Keratinocyte (primary cell): ENCODE measurements around the gene POLR1B. TPM values are rescaled to one million over a fixed set of nuclear protein-coding genes. Genes with fewer than 3 reads are reported as not detected.

Source experiments
- DNase-seq: peaks from one replicate; pipeline ENCODE4 v3.0.0-alpha.2; 2011; ENCODE audit warnings: low read depth, missing footprints, low spot score
- FAIRE-seq: peaks from 2 replicates; lab custom pipeline; 2011; peaks lifted over from hg19 to GRCh38; lab: Jason Lieb, UNC
- H2AFZ ChIP-seq: 2 replicates; pipeline ENCODE4 v1.6.0; 2012; ENCODE audit warnings: low read length, control low read depth, inconsistent platforms; ENCODE audit not compliant: control insufficient read depth
- H3K27ac ChIP-seq: 2 replicates; pipeline ENCODE4 v1.5.1; 2011; ENCODE audit warnings: low read length; ENCODE audit not compliant: control insufficient read depth, insufficient read depth
- H3K27me3 ChIP-seq: 3 replicates; pipeline ENCODE4 v1.6.0; 2011; ENCODE audit warnings: low read length; ENCODE audit not compliant: control insufficient read depth, insufficient read depth; ENCODE audit errors: extremely low read depth
- H3K36me3 ChIP-seq, 2 experiments: 2 replicates in 1 of 2; 3 replicates in 1 of 2; pipeline ENCODE4 v1.5.1; 2011; ENCODE audit warnings: low read length in 2 of 2, mild to moderate bottlenecking in 1 of 2; ENCODE audit not compliant: control insufficient read depth in 2 of 2, insufficient read depth in 2 of 2; ENCODE audit errors: extremely low read depth in 1 of 2
- H3K4me1 ChIP-seq: 3 replicates; pipeline ENCODE4 v1.5.1; 2011; ENCODE audit warnings: low read length; ENCODE audit not compliant: control insufficient read depth, insufficient read depth; ENCODE audit errors: extremely low read depth
- H3K4me2 ChIP-seq: 3 replicates; pipeline ENCODE4 v1.6.0; 2011; ENCODE audit warnings: low read depth, low read length; ENCODE audit not compliant: control insufficient read depth, insufficient read depth; ENCODE audit errors: extremely low read depth
- H3K4me3 ChIP-seq, 3 experiments: fragments of 200-600 bp in 1 of 3; sonication (generic) in 1 of 3; 2 replicates in 2 of 3; 3 replicates in 1 of 3; pipeline ENCODE4 v1.5.1; 2011 to 2016; ENCODE audit warnings: low read length in 3 of 3, mild to moderate bottlenecking in 3 of 3, control low read depth in 2 of 3, inconsistent platforms in 1 of 3, low read depth in 1 of 3, mixed read lengths in 1 of 3, mixed run types in 1 of 3, moderate library complexity in 1 of 3; ENCODE audit not compliant: control insufficient read depth in 2 of 3, insufficient read depth in 2 of 3; ENCODE audit errors: extremely low read depth in 1 of 3
- H3K79me2 ChIP-seq: 2 replicates; pipeline ENCODE4 v1.6.0; 2012; ENCODE audit warnings: low read length; ENCODE audit not compliant: control insufficient read depth, insufficient read depth
- H3K9ac ChIP-seq: 3 replicates; pipeline ENCODE4 v1.6.0; 2011; ENCODE audit warnings: low read length; ENCODE audit not compliant: control insufficient read depth, insufficient read depth; ENCODE audit errors: extremely low read depth
- H3K9me1 ChIP-seq: 3 replicates; pipeline ENCODE4 v1.6.0; 2011; ENCODE audit warnings: low read length; ENCODE audit not compliant: control insufficient read depth, insufficient read depth; ENCODE audit errors: extremely low read depth
- H3K9me3 ChIP-seq: 2 replicates; pipeline ENCODE4 v1.5.1; 2012; ENCODE audit warnings: low read depth, low read length; ENCODE audit not compliant: control insufficient read depth
- H4K20me1 ChIP-seq: 3 replicates; pipeline ENCODE4 v1.6.0; 2011; ENCODE audit warnings: low read length; ENCODE audit not compliant: control insufficient read depth, insufficient read depth; ENCODE audit errors: extremely low read depth
- EZH2 ChIP-seq: IDR thresholded peaks from one replicate; pipeline ENCODE4 v1.6.1; 2012; ENCODE audit warnings: inconsistent platforms, mild to moderate bottlenecking, low read length, moderate library complexity
- dilution Hi-C: fragments of 300-500 bp; cut with MboI; formaldehyde crosslinking; loops from one replicate; pipeline ENCODE4 v1.7.0; 2020; ENCODE audit warnings: low sequenced_read_pairs; ENCODE audit not compliant: extremely low pct_ligation_motif_present
- polyA plus RNA-seq, 5 experiments: library from polyadenylated mRNA; depleted of rRNA in 3 of 5; stranded (reverse) in 3 of 5; stranded (forward) in 1 of 5; unstranded in 1 of 5; fragments of >200 nt; gene quantifications; 1 replicate in 1 of 5; 2 replicates in 3 of 5; 3 replicates in 1 of 5; pipeline versions ENCODE4 v1.2.1 to v1.2.3, GENCODE V29; 2011 to 2012; ENCODE audit warnings: missing spikeins in 2 of 5, low read depth in 1 of 5, low replicate concordance in 1 of 5
- TF ChIP-seq, protein P1 (sequence below), 3 experiments: IDR thresholded peaks in 1 of 3; conservative IDR thresholded peaks in 1 of 3; optimal IDR thresholded peaks in 1 of 3; 2 replicates in 2 of 3; 3 replicates in 1 of 3; pipeline versions ENCODE3 to v1.5.1; 2011; ENCODE audit warnings: low read length in 3 of 3, mild to moderate bottlenecking in 3 of 3, moderate library complexity in 2 of 3, control low read depth in 1 of 3, inconsistent platforms in 1 of 3; ENCODE audit not compliant: insufficient read depth in 2 of 3; ENCODE audit errors: extremely low read depth in 1 of 3

POLR1B gene
- polyA plus RNA-seq, 1 donor (not counting 4 experiments of a cell fraction or from before 2014, with no cell fraction given) = 31.9 TPM

DNA sequence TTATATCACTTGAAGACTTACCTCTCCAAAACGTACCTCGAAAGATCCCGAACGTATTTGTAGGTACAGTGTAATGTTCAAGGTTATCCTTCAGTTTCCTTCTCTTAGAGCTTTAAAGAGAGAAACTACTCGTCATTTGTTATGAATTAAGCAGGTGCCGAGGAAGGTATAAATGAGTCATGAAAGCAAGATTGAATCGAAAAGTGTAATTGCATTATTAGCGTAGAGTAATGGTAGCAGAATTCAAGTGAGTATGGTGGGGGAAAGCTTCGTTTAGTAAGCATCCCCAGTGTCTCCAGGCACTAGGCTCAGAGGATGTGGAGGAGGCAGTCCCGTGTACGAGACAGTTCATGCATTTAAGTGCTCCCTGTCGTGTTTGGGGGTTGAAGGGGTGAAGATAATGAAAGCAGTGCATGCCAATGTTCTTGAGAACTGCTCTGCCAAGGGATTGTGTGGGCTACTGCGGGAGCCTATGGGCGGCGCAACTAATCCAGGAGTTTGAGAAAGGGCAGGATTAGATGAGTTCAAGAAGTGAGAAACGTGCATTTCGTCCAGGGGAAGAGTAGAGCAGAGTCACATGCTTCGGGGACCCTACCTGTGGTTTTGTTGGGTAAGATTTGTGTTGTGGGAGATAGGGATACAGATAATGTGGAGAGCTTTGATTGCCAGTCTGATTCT, 858 bp downstream of the POLR1B start:
- no peak for DNase-seq
- no peak for FAIRE-seq
- Histone ChIP-seq H3K27ac (peak overlapping the region; percentile 70), H3K27me3 (no peaks in the 10 kb centered on the region), H3K4me1 (peaks cover 12% of the 10 kb centered on the region), H3K9ac (peak overlapping the region; percentile 82), H3K36me3 (peaks cover 12 to 16% of the 10 kb centered on the region in 2 experiments), H3K9me1 (no peaks in the 10 kb centered on the region), H2AFZ (peak overlapping the region; percentile 98), H3K9me3 (no peaks in the 10 kb centered on the region), H3K4me2 (peak overlapping the region; percentile 92), H4K20me1 (peaks cover 4% of the 10 kb centered on the region), H3K79me2 (peaks cover 48% of the 10 kb centered on the region), H3K4me3 (peak overlapping the region; percentile 73 to 97 (median 87))
- dilution Hi-C loops = no loop called here
- TF ChIP-seq EZH2 = no peak
- TF ChIP-seq, protein P1, sequence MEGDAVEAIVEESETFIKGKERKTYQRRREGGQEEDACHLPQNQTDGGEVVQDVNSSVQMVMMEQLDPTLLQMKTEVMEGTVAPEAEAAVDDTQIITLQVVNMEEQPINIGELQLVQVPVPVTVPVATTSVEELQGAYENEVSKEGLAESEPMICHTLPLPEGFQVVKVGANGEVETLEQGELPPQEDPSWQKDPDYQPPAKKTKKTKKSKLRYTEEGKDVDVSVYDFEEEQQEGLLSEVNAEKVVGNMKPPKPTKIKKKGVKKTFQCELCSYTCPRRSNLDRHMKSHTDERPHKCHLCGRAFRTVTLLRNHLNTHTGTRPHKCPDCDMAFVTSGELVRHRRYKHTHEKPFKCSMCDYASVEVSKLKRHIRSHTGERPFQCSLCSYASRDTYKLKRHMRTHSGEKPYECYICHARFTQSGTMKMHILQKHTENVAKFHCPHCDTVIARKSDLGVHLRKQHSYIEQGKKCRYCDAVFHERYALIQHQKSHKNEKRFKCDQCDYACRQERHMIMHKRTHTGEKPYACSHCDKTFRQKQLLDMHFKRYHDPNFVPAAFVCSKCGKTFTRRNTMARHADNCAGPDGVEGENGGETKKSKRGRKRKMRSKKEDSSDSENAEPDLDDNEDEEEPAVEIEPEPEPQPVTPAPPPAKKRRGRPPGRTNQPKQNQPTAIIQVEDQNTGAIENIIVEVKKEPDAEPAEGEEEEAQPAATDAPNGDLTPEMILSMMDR (optimal IDR thresholded peaks at IDR 0.05 in 1 of 3, IDR thresholded peaks at IDR 0.05 in 1 of 3, conservative IDR thresholded peaks at IDR 0.05 in 1 of 3; ENCODE audit: extremely low read depth in 1 of 3, insufficient read depth in 2 of 3, low read length in 3 of 3) = peak in 2 of 3 experiments; percentile 8 to 25

DNA sequence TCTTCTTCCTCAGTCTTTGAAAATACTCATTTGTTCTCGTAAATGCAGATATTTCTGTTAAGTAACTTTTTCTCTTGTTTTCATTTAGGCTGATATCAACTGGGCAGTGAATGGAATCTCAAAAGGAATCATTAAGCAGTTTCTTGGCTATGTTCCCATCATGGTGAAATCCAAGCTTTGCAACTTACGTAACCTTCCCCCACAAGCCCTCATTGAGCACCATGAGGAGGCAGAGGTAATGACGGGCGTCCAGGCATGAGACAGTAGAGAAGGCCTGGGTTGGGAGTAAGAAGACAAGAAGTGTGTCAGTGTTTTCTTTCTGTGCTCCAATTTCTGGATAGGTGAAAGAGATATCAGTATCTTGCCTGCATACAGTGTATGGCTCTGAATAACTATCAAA, 5.1 kb downstream of the POLR1B start:
- H3K4me3 ChIP-seq = no peak overlapping the region
- H3K27ac ChIP-seq = no peak overlapping the region
- dilution Hi-C loops = no loop called here
- H3K9me3 ChIP-seq = no peaks in the 10 kb centered on the region
- H3K36me3 ChIP-seq = peaks cover 31 to 32% of the 10 kb centered on the region in 2 experiments
- H2AFZ ChIP-seq = no peak overlapping the region
- H3K4me1 ChIP-seq = peaks cover 7% of the 10 kb centered on the region
- no peaks in the 10 kb centered on the region for H3K9me1 ChIP-seq
- FAIRE-seq = no peak
- H3K79me2 ChIP-seq = peaks cover 50% of the 10 kb centered on the region
- H3K9ac ChIP-seq = no peak overlapping the region
- H3K27me3 ChIP-seq = no peaks in the 10 kb centered on the region
- no peak overlapping the region for H3K4me2 ChIP-seq
- H4K20me1 ChIP-seq = peaks cover 4% of the 10 kb centered on the region
- DNase-seq = no peak
- TF ChIP-seq, protein P1 (optimal IDR thresholded peaks at IDR 0.05 in 1 of 3, IDR thresholded peaks at IDR 0.05 in 1 of 3, conservative IDR thresholded peaks at IDR 0.05 in 1 of 3; ENCODE audit: extremely low read depth in 1 of 3, insufficient read depth in 2 of 3, low read length in 3 of 3) = no peak
- no peak for TF ChIP-seq EZH2
